Liver (tissue), 9 donors: ENCODE results near the gene CAMKV. TPM values are rescaled to one million over a fixed set of nuclear protein-coding genes. Genes with fewer than 3 reads are reported as not detected.

ENCODE experiments used
- DNase-seq: peaks from one replicate; pipeline ENCODE4 v3.0.0-alpha.2; 2017; ENCODE audit warnings: low spot score
- H3K27ac ChIP-seq, 2 donors: one replicate each; pipeline ENCODE4 v1.7.0; 2013; ENCODE audit warnings: inconsistent platforms in 2 of 2, low read length in 2 of 2, control low read depth in 1 of 2, low read depth in 1 of 2, mild to moderate bottlenecking in 1 of 2
- H3K27me3 ChIP-seq, 4 donors: one replicate each; pipeline versions ENCODE4 v1.6.1 to v1.7.0; 2013; ENCODE audit warnings: low read length in 3 of 4, inconsistent platforms in 1 of 4, mild to moderate bottlenecking in 1 of 4, moderate library complexity in 1 of 4; ENCODE audit not compliant: control insufficient read depth in 4 of 4, insufficient read depth in 4 of 4
- H3K36me3 ChIP-seq, 4 donors: one replicate each; pipeline versions ENCODE4 v1.6.1 to v1.7.0; 2013; ENCODE audit warnings: low read length in 3 of 4, mild to moderate bottlenecking in 3 of 4, low read depth in 1 of 4, moderate library complexity in 1 of 4; ENCODE audit not compliant: control insufficient read depth in 4 of 4, insufficient read depth in 3 of 4
- H3K4me1 ChIP-seq, 4 donors: one replicate each; pipeline versions ENCODE4 v1.6.1 to v1.7.0; 2013; ENCODE audit warnings: low read length in 3 of 4, mild to moderate bottlenecking in 3 of 4, moderate library complexity in 1 of 4; ENCODE audit not compliant: control insufficient read depth in 4 of 4, insufficient read depth in 4 of 4
- H3K4me3 ChIP-seq, 3 donors: one replicate each; pipeline versions ENCODE4 v1.6.1 to v1.7.0; 2013; ENCODE audit warnings: low read length in 3 of 3, control low read depth in 1 of 3, low read depth in 1 of 3, mild to moderate bottlenecking in 1 of 3
- H3K9ac ChIP-seq, 2 donors: one replicate each; pipeline ENCODE4 v1.7.0; 2013; ENCODE audit warnings: low read length in 2 of 2, mild to moderate bottlenecking in 2 of 2, moderate library complexity in 2 of 2, control low read depth in 1 of 2, low read depth in 1 of 2
- H3K9me3 ChIP-seq, 4 donors: one replicate each; pipeline versions ENCODE4 v1.6.1 to v1.7.0; 2013; ENCODE audit warnings: low read length in 3 of 4; ENCODE audit not compliant: control insufficient read depth in 4 of 4
- EGR1 ChIP-seq, 2 donors: IDR thresholded peaks; 2 replicates each; pipeline ENCODE4 v1.6.1; 2016 to 2018; ENCODE audit warnings: antibody characterized with exemption in 2 of 2, low read depth in 2 of 2
- FOXA1 ChIP-seq: IDR thresholded peaks from 2 replicates; pipeline ENCODE4 v1.6.1; 2016; ENCODE audit warnings: antibody characterized with exemption
- FOXA2 ChIP-seq: IDR thresholded peaks from 2 replicates; pipeline ENCODE4 v1.6.1; 2016; ENCODE audit warnings: antibody characterized with exemption
- GABPA ChIP-seq, 2 donors: IDR thresholded peaks in 1 of 2; conservative IDR thresholded peaks in 1 of 2; 2 replicates each; pipeline ENCODE4 v1.6.1; 2016; ENCODE audit warnings: antibody characterized with exemption in 2 of 2, mild to moderate bottlenecking in 1 of 2, moderate library complexity in 1 of 2
- HNF4A ChIP-seq, 2 donors: conservative IDR thresholded peaks; 2 replicates each; pipeline ENCODE4 v1.6.1; 2016; ENCODE audit warnings: antibody characterized with exemption in 2 of 2, mild to moderate bottlenecking in 2 of 2
- HNF4G ChIP-seq: IDR thresholded peaks from 2 replicates; pipeline ENCODE4 v1.6.1; 2016; ENCODE audit warnings: antibody characterized with exemption
- JUND ChIP-seq, 2 donors: IDR thresholded peaks; 2 replicates each; pipeline ENCODE4 v1.6.1; 2016; ENCODE audit warnings: antibody characterized with exemption in 2 of 2
- NR2F2 ChIP-seq: IDR thresholded peaks from 2 replicates; pipeline ENCODE4 v1.6.1; 2016; ENCODE audit warnings: antibody characterized with exemption
- RAD21 ChIP-seq, 2 donors: IDR thresholded peaks; 2 replicates each; pipeline ENCODE4 v1.6.1; 2016; ENCODE audit warnings: antibody characterized with exemption in 2 of 2, mild to moderate bottlenecking in 2 of 2
- REST ChIP-seq: IDR thresholded peaks from 2 replicates; pipeline ENCODE4 v1.6.1; 2016; ENCODE audit warnings: antibody characterized with exemption, mild to moderate bottlenecking
- RXRA ChIP-seq, 2 donors: IDR thresholded peaks; 2 replicates each; pipeline ENCODE4 v1.6.1; 2017 to 2018; ENCODE audit warnings: antibody characterized with exemption in 2 of 2, mild to moderate bottlenecking in 1 of 2
- SP1 ChIP-seq: IDR thresholded peaks from 2 replicates; pipeline ENCODE4 v1.6.1; 2018; ENCODE audit warnings: antibody characterized with exemption, mild to moderate bottlenecking
- TAF1 ChIP-seq: conservative IDR thresholded peaks from 2 replicates; pipeline ENCODE4 v1.6.1; 2016; ENCODE audit warnings: antibody characterized with exemption, mild to moderate bottlenecking
- YY1 ChIP-seq: IDR thresholded peaks from 2 replicates; pipeline ENCODE4 v1.6.1; 2016; ENCODE audit warnings: antibody characterized with exemption, mild to moderate bottlenecking
- ZBTB33 ChIP-seq: IDR thresholded peaks from 2 replicates; pipeline ENCODE4 v1.6.1; 2016; ENCODE audit warnings: antibody characterized with exemption
- WGBS: extraction: QIAGEN DNeasy Blood & Tissue Kit; methylation state at CpG from one replicate; pipeline ENCODE4 v1.1.7; 2013; 5-methylcytosine and 5-hydroxymethylcytosine counted together
- polyA plus RNA-seq, 2 donors: library from polyadenylated mRNA; stranded (reverse) in 1 of 2; unstranded in 1 of 2; fragments of 200-250 nt in 1 of 2; fragments of >200 nt in 1 of 2; fragmentation: Nextera tagmentation in 1 of 2; extraction: Ambion mirVana in 1 of 2; gene quantifications; one replicate each; pipeline versions ENCODE4 v1.2.1 to v1.2.3, GENCODE V29; 2013 to 2015
- total RNA-seq, 2 donors: library from RNA; depleted of rRNA; stranded (reverse); fragments of >200 nt; gene quantifications; one replicate each; pipeline ENCODE4 v1.2.3, GENCODE V29; 2014
- TF ChIP-seq, protein P1 (sequence below): IDR thresholded peaks from 2 replicates; pipeline ENCODE4 v1.6.1; 2016; ENCODE audit warnings: antibody characterized with exemption
- TF ChIP-seq, protein P2 (sequence below): IDR thresholded peaks from 2 replicates; pipeline ENCODE4 v1.6.1; 2016; ENCODE audit warnings: antibody characterized with exemption
- TF ChIP-seq, protein P3 (sequence below): fragments of 150-350 bp; IDR thresholded peaks from 2 replicates; pipeline ENCODE4 v1.5.1; 2017; ENCODE audit warnings: improper control_type of control experiment, low read depth, low read length; ENCODE audit not compliant: missing input control
- donor health status: healthy.
- donor health status: healthy.
- donor health status: healthy.
- donor health status: healthy.
- donor health status: healthy.

CAMKV gene
- total and polyA plus RNA-seq, 4 donors = not detected

GRCh38 chr3:49842843-49843517 lies 26.7 kb downstream of the CAMKV start:
- 98% methylated on average over 3 of the region's 3 CpGs for WGBS
- Histone ChIP-seq H3K9ac (no peak overlapping the region), H3K27ac (no peak overlapping the region), H3K27me3 (no peaks in the 10 kb centered on the region), H3K4me1 (peaks cover 3 to 16% (median 12%) of the 10 kb centered on the region in 4 donors), H3K36me3 (no peaks in the 10 kb centered on the region), H3K4me3 (no peak overlapping the region), H3K9me3 (no peaks in the 10 kb centered on the region)
- TF ChIP-seq, protein P1, sequence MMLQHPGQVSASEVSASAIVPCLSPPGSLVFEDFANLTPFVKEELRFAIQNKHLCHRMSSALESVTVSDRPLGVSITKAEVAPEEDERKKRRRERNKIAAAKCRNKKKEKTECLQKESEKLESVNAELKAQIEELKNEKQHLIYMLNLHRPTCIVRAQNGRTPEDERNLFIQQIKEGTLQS = no peak
- TF ChIP-seq SP1 (no peak), RAD21 (IDR thresholded peaks at IDR 0.05) (no peak), FOXA2 (no peak), RXRA (IDR thresholded peaks at IDR 0.05) (no peak), HNF4G (no peak), ZBTB33 (no peak), GABPA (IDR thresholded peaks at IDR 0.05 in 1 of 2, conservative IDR thresholded peaks at IDR 0.05 in 1 of 2) (no peak), TAF1 (no peak), JUND (IDR thresholded peaks at IDR 0.05) (no peak), NR2F2 (no peak), HNF4A (conservative IDR thresholded peaks at IDR 0.05) (no peak), EGR1 (IDR thresholded peaks at IDR 0.05; ENCODE audit: low read depth in 2 of 2) (no peak), FOXA1 (no peak), REST (no peak), YY1 (no peak)
- TF ChIP-seq, protein P2, sequence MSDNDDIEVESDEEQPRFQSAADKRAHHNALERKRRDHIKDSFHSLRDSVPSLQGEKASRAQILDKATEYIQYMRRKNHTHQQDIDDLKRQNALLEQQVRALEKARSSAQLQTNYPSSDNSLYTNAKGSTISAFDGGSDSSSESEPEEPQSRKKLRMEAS = no peak
- TF ChIP-seq, protein P3, sequence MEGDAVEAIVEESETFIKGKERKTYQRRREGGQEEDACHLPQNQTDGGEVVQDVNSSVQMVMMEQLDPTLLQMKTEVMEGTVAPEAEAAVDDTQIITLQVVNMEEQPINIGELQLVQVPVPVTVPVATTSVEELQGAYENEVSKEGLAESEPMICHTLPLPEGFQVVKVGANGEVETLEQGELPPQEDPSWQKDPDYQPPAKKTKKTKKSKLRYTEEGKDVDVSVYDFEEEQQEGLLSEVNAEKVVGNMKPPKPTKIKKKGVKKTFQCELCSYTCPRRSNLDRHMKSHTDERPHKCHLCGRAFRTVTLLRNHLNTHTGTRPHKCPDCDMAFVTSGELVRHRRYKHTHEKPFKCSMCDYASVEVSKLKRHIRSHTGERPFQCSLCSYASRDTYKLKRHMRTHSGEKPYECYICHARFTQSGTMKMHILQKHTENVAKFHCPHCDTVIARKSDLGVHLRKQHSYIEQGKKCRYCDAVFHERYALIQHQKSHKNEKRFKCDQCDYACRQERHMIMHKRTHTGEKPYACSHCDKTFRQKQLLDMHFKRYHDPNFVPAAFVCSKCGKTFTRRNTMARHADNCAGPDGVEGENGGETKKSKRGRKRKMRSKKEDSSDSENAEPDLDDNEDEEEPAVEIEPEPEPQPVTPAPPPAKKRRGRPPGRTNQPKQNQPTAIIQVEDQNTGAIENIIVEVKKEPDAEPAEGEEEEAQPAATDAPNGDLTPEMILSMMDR = no peak
- DNase-seq = no peak
